Right kidney (tissue), 1 donor: ENCODE data around the gene RANBP10.
"Not testable (repeated sequence)": the region's sequence is repeated elsewhere in the genome, so short reads cannot be mapped to it uniquely, and the experiment has no call there.

Source experiments
- DNase-seq: peaks from one replicate; pipeline ENCODE4 v3.0.0-alpha.2; 2016

RANBP10 gene

GRCh38 chr16:67779256-67780014 is 26.9 kb downstream of the RANBP10 start:
- no peak for DNase-seq

GRCh38 chr16:67775273-67775672 is 31.1 kb downstream of the RANBP10 start:
- DNase-seq, result no peak

GRCh38 chr16:67774457-67774853 is 31.9 kb downstream of the RANBP10 start:
- DNase-seq, result no peak

- DNase-seq, result no peak
Observed at GRCh38 chr16:67773569-67774456, 32.5 kb downstream of the RANBP10 start.

GRCh38 chr16:67773099-67773498 is 33.3 kb downstream of the RANBP10 start:
- no peak for DNase-seq

GRCh38 chr16:67770346-67770991 is 35.9 kb downstream of the RANBP10 start:
- no peak for DNase-seq

- DNase-seq, result no peak
Observed at GRCh38 chr16:67767953-67768352, 38.4 kb downstream of the RANBP10 start.

- peak; percentile 28 for DNase-seq
Observed at GRCh38 chr16:67766291-67766690, 40.1 kb downstream of the RANBP10 start.

- DNase-seq, result no peak
Observed at GRCh38 chr16:67764158-67764667, 42.1 kb downstream of the RANBP10 start.

- DNase-seq, result no peak
Observed at GRCh38 chr16:67763066-67763465, 43.3 kb downstream of the RANBP10 start.

GRCh38 chr16:67762385-67762784 is 44.0 kb downstream of the RANBP10 start:
- DNase-seq, result no peak

GRCh38 chr16:67761924-67762323 is 44.4 kb downstream of the RANBP10 start:
- DNase-seq, result no peak

- no peak for DNase-seq
Observed at GRCh38 chr16:67760956-67761230, 45.5 kb downstream of the RANBP10 start.

- no peak for DNase-seq
Observed at GRCh38 chr16:67760206-67760955, 46.0 kb downstream of the RANBP10 start.

- no peak for DNase-seq
Observed at GRCh38 chr16:67758966-67759365, 47.4 kb downstream of the RANBP10 start.

- no peak for DNase-seq
Observed at GRCh38 chr16:67758006-67758405, 48.4 kb downstream of the RANBP10 start.

- no peak for DNase-seq
Observed at GRCh38 chr16:67752641-67753040, 53.7 kb downstream of the RANBP10 start.

- not testable (repeated sequence) for DNase-seq
Observed at GRCh38 chr16:67751331-67751730, 55.0 kb downstream of the RANBP10 start.

GRCh38 chr16:67750466-67750865 is 55.9 kb downstream of the RANBP10 start:
- DNase-seq, result no peak

- DNase-seq, result no peak
Observed at GRCh38 chr16:67749436-67750078, 56.8 kb downstream of the RANBP10 start.

- no peak for DNase-seq
Observed at GRCh38 chr16:67748834-67749233, 57.5 kb downstream of the RANBP10 start.

- no peak for DNase-seq
Observed at GRCh38 chr16:67746846-67747245, 59.5 kb downstream of the RANBP10 start.
